Endometrial microvascular endothelial cells (primary cell): ENCODE results near the gene ATP13A2. TPM values are rescaled to one million over a fixed set of nuclear protein-coding genes. Genes with fewer than 3 reads are reported as not detected.

ENCODE experiments used
- in situ Hi-C: cut with HindIII; loops from 2 replicates; pipeline ENCODE4 v1.10.0; 2017; ENCODE audit warnings: low sequenced_read_pairs, low pct_unique_long_range_greater_than_20kb; ENCODE audit errors: inconsistent ontology term
- total RNA-seq: library from RNA; depleted of rRNA; stranded (reverse); fragments of >200 nt; gene quantifications from one replicate; pipeline ENCODE4 v1.2.3, GENCODE V29; 2015; ENCODE audit errors: inconsistent ontology term

Gene ATP13A2
- total RNA-seq, 1 donor from 2014 or later, result 66.2 TPM

DNA sequence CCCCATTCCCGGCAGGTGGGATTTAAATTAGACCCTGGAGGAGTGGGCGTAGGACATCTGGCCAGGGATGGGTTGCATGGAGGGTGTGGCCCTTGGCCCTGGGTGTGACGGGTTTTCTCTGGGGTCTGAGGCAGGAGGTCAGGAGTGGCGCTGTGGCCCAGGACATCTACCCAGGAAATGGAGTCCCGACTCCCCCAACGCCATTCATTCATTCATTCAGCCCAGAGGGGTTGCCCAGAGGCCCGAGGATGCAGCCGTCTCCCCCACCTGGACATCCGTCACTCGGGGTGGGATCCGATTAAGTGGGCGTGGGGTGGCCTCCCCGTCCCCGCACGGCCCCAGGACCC lies 663 bp downstream of the ATP13A2 start:
- in situ Hi-C loops, result no loop called here

DNA sequence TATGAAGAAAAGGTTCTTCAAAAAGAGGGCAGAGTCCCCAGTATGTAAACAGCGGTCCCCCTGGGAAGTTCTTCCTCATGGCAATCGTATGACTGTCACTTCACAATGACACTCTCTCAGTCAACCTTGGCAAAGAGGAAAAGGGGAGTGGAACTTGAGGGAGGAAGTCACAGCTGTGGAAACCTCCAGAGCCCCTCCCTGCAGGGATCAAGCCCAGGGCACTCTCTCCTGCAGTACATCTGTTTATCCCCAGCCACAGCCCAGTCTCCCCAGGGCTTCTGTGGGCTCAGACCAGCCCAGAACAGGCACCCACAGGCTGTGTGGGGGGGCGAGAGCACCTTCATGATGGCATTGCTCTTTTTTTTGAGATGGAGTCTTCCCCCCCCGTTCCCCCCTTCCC lies 2.0 kb downstream of the ATP13A2 start:
- in situ Hi-C loops, result no loop called here

DNA sequence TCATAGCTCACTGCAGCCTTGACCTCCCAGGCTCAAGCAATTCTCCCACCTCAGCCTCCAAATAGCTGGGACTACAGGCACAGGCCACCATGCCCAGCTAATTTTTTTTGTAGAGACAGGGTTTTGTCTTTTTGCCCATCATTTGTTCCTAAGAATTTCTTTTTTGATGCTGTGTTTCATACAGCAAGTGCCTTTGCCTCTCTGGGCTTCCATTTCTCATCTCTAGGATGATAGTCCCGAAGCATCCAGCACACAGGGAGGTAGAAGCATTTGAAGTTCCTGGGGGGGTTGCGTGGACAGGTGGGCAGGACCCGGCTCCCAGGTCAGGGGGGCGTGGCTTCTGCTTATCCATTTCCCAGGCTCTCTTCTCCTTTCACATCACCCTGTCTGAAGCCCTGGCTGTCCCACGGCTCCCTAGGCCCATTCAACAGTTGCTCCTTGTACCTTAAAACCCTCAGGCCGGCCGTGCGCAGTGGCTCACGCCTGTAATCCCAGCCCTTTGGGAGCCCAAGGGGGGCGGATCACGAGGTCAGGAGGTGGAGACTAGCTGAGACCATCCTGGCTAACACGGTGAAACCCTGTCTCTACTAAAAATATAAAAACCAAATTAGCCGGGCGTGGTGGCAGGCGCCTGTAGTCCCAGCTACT lies 3.4 kb downstream of the ATP13A2 start:
- in situ Hi-C loops, result no loop called here

DNA sequence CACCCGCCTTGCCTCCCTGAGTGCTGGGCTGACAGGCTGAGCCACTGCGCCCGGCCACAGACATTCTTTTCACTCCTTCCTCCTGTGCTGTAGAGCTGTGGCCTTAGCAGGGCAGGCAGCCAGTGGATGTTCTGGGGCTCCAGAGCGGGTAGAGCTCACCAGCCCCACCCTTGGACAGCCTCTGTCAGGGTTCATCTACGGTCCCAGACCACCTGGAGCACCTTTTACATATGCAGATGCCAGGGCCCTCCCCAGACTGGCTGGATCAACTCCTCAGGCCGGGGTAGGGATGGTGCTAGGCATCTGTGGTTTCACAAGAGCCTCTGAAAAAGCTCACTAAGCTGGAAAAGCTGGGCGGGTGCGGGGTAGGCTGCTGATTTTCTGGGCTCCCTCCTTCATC lies 4.6 kb downstream of the ATP13A2 start:
- in situ Hi-C loops, result no loop called here

DNA sequence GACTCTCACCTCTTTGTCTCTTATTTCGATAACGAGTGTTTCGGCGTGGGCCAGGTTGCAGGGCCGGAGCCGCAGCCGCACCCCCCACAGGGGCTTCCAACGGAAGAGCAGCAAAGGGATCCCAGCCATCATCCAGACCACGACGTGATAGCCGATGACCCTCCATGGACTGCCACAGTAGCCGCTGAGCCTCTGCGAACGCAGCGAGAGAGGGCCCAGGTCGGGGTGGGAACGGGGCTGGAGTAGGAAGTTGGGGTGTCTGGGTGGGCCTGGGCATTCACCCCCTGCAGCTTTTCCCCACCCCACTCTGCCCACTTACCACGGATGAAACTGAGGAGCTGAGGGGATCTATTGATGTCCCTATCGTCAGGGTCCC lies 6.4 kb downstream of the ATP13A2 start:
- in situ Hi-C loops, result no loop called here

GRCh38 chr1:17004466-17005364 lies 7.0 kb downstream of the ATP13A2 start:
- in situ Hi-C loops, result no loop called here

GRCh38 chr1:17002524-17002902 lies 9.2 kb downstream of the ATP13A2 start:
- in situ Hi-C loops, result no loop called here

- in situ Hi-C loops, result no loop called here
Observed at GRCh38 chr1:17001760-17002523, 9.8 kb downstream of the ATP13A2 start.

GRCh38 chr1:16999863-17000262 lies 11.9 kb downstream of the ATP13A2 start:
- in situ Hi-C loops, result no loop called here

GRCh38 chr1:16998589-16998988 lies 13.1 kb downstream of the ATP13A2 start:
- in situ Hi-C loops, result no loop called here

DNA sequence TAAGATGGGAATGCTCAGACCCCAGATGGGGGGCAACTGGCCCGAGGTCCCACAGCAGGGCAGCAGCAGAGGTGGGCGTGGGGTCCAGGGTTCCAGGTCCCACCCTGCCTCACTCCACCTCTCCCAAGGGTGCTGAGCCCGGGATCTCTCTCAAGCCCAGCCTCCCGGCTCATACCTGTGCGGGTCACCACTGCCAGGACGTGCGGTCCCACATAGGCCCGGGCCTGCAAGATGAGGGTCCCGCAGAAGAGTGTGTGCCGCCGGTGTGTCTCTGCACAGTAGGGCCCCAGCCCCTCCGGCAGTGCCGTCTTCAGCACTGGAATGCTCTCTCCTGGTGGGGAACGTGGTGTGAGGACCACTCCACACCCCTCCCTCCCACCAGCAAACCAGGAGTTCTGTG lies 14.9 kb downstream of the ATP13A2 start:
- in situ Hi-C loops, result no loop called here

DNA sequence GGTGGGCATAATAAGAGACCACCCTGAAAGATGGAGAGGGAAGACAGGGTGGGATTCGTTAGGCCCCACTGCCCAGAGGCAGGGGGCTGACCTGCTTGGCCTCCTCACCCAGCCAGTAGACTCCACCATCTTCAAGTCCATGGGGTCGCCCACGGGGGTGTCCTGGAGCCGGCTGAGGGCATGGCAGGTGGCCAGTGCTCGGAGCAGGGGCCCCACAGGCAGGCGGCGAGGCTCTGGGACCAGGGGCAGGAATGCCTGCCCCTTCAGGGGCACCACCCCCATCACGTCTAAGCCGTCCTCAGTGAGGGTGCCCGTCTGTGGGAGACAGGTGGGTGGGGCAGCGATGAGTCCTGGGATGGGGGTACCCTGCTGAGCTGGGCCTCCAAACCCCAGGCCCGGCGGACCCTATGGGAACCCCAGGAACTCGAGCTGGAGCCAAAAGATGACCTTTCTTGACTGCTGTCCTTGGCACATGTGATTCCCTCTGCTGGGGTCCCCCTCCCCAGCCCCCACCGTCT lies 18.1 kb downstream of the ATP13A2 start:
- in situ Hi-C loops, result no loop called here

DNA sequence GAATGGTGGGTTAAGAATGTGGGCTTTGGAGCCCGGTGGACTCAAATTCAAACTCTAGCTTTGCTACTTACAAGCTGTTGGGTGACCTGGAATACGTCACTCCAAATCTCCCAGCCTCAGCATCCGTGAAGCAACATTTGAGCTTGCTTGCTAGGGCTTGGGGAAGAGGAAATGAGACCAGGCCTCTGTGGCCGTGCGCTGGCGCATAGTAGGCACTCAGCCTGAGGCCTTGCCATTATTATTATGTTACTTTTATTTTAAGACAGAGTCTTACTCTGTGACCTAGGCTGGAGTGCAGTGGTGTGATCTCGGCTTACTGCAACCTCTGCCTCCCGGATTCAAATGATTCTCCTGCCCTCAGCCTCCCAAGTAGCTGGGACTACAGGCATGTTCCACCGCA lies 19.1 kb downstream of the ATP13A2 start:
- in situ Hi-C loops, result no loop called here

DNA sequence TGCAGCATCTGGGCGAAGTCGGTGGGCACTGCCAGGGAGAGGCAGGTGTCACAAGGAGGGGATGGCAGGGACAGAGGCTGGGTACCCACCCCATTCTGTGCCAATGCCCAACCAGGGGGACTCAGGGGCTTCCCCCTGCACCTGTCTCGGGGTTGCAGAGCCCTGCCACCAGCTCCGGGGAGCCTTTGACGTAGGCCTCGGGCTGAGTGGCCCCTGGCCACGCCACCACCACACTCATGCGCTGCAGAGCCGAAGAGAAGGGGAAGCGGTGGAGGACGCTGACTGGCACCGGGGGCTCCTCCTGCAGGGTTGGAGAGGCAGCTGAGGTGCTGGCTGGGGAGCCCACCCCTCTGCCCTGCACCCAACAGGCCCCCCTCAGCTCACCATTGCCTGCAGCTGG lies 19.6 kb downstream of the ATP13A2 start:
- in situ Hi-C loops, result no loop called here

DNA sequence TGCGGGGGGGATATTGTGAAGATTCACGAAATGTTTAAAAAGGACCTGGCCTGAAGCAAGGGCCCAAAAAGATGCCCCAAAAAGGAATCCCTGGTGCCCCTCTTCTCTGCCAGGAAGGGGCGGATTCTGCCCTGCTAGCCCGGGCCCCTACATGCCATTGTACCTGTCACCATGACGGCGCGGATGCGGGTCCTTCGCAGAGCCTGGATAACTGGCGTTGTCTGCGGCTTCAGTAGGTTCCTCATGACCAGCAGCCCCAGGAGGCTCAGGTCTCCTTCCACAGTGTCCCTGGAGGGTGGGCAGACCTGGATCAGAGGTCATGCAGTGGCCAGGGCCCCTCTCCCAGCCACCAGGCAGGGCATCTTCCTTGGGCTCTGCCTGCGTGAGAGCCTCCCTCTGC lies 20.2 kb downstream of the ATP13A2 start:
- in situ Hi-C loops, result no loop called here

- in situ Hi-C loops, result no loop called here
Observed at GRCh38 chr1:16989676-16990391, 21.9 kb downstream of the ATP13A2 start.

DNA sequence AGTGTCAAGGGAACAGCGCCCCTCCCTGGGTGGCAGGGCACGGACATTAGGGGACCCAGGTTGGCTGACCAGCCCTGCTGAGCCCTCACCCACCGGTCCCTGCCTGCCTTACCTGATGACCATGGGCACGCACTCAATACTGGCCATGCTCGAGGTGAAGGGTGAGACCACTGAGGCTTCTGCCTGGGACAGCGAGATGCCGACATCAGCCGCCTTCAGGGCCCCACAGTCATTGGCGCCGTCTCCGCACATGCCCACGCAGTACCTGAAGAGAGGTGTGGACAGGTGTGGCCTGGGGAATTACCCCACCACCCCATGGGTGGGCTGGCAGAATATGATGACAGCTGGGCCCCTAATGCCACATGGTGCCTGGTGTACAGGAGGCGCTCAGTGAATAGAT lies 23.5 kb downstream of the ATP13A2 start:
- in situ Hi-C loops, result no loop called here

GRCh38 chr1:16986962-16987361 lies 24.8 kb downstream of the ATP13A2 start:
- in situ Hi-C loops, result no loop called here

- in situ Hi-C loops, result no loop called here
Observed at GRCh38 chr1:16986560-16986959, 25.2 kb downstream of the ATP13A2 start.
